Measurements from ENCODE around the gene CACNA1D. TPM values are rescaled to one million over a fixed set of nuclear protein-coding genes. Genes with fewer than 3 reads are reported as not detected.

The CACNA1D gene
- total and polyA plus RNA-seq, 2 donors (not counting 1 experiment from before 2014, with no cell fraction given), result 0.17 to 0.37 TPM

DNA sequence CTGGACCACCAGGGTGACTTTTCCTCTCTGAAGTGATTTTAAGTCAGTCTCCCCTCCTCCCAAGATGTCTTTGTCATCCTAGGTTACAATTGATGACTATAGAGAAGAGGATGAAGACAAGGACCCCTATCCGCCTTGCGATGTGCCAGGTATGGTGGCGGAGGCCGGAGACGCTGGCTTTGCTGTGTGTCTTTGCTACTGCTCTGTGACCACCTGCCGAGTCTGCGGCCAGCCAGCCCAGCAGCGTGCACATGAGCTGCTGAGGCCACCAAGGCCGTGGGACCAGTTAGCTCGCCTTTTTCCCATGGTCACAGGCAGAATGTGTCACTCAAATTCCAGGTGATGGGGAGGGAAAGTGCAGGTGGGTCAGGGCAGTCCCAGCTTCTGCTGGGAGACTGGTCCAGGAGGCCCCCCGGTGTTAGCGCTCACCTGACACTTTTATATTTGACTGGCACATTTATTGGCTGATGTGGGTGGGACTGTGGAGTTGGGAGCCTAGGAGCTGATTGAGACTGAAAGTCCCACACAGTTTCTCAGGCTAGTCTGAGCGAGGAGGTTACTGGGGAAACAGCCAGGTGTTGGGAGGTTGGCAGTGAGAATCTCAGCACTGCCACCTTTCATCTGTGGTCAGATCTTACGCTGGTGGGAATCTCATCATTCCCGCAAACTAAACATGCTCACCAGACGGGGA is 237.7 kb downstream of the CACNA1D start:
- Histone ChIP-seq H3K4me2 (ENCODE audit: extremely low read depth, insufficient read depth, low read length) (no peak overlapping the region), H3K9me3 (ENCODE audit: control insufficient read depth, insufficient read depth, low read depth, low read length) (no peaks in the 10 kb centered on the region), H3K27ac (ENCODE audit: insufficient read depth, low read length) (no peak overlapping the region), H3K36me3 (ENCODE audit: control insufficient read depth, insufficient read depth, low read length) (no peaks in the 10 kb centered on the region), H3K9ac (ENCODE audit: insufficient read depth, low read length) (no peak overlapping the region), H3K4me1 (ENCODE audit: control insufficient read depth, extremely low read depth, insufficient read depth, low read length) (no peaks in the 10 kb centered on the region), H3K27me3 (ENCODE audit: control insufficient read depth, insufficient read depth, low read length) (no peaks in the 10 kb centered on the region), H2AFZ (ENCODE audit: low read length) (no peak overlapping the region), H4K20me1 (ENCODE audit: control insufficient read depth, extremely low read depth, insufficient read depth, low read length) (no peaks in the 10 kb centered on the region), H3K4me3 (replicated peaks in 1 of 4; ENCODE audit: control extremely low read depth in 1 of 4, insufficient read depth in 1 of 4, low read depth in 3 of 4, low read length in 4 of 4) (no peak overlapping the region), H3K79me2 (ENCODE audit: control insufficient read depth, insufficient read depth, low read length) (no peaks in the 10 kb centered on the region)
- no peak for TF ChIP-seq EZH2 (IDR thresholded peaks at IDR 0.05; ENCODE audit: low read length, missing control alignments)
- TF ChIP-seq, protein P1, sequence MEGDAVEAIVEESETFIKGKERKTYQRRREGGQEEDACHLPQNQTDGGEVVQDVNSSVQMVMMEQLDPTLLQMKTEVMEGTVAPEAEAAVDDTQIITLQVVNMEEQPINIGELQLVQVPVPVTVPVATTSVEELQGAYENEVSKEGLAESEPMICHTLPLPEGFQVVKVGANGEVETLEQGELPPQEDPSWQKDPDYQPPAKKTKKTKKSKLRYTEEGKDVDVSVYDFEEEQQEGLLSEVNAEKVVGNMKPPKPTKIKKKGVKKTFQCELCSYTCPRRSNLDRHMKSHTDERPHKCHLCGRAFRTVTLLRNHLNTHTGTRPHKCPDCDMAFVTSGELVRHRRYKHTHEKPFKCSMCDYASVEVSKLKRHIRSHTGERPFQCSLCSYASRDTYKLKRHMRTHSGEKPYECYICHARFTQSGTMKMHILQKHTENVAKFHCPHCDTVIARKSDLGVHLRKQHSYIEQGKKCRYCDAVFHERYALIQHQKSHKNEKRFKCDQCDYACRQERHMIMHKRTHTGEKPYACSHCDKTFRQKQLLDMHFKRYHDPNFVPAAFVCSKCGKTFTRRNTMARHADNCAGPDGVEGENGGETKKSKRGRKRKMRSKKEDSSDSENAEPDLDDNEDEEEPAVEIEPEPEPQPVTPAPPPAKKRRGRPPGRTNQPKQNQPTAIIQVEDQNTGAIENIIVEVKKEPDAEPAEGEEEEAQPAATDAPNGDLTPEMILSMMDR (conservative IDR thresholded peaks at IDR 0.05 in 1 of 2, IDR thresholded peaks at IDR 0.05 in 1 of 2; ENCODE audit: low read depth in 1 of 2, low read length in 2 of 2), result no peak
- no peak for DNase-seq (ENCODE audit: low read depth in 2 of 2)

DNA sequence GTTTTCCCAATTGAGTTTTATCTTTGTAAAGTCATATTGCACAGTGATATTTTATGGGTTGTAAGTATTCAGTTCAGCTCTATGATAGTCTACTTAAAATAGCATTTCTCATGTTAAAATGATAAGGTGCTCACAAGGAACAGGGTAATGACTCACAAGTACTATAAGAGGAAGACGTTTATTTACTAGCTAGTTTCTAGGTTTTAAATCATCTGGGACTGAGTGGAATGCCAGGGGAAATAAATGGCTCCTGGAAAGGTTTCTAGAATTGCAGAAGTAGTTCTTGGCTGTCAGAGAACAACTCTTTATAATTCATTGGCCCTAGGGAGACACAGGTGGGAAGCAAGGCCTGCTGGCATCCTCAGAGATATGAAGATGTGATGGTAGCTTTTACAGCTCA is 239.0 kb downstream of the CACNA1D start:
- Histone ChIP-seq H2AFZ (ENCODE audit: low read length) (no peak overlapping the region), H3K4me1 (ENCODE audit: control insufficient read depth, extremely low read depth, insufficient read depth, low read length) (no peaks in the 10 kb centered on the region), H3K27me3 (ENCODE audit: control insufficient read depth, insufficient read depth, low read length) (no peaks in the 10 kb centered on the region), H3K9me3 (ENCODE audit: control insufficient read depth, insufficient read depth, low read depth, low read length) (no peaks in the 10 kb centered on the region), H3K9ac (ENCODE audit: insufficient read depth, low read length) (no peak overlapping the region), H4K20me1 (ENCODE audit: control insufficient read depth, extremely low read depth, insufficient read depth, low read length) (no peaks in the 10 kb centered on the region), H3K27ac (ENCODE audit: insufficient read depth, low read length) (no peak overlapping the region), H3K36me3 (ENCODE audit: control insufficient read depth, insufficient read depth, low read length) (no peaks in the 10 kb centered on the region), H3K4me3 (replicated peaks in 1 of 4; ENCODE audit: control extremely low read depth in 1 of 4, insufficient read depth in 1 of 4, low read depth in 3 of 4, low read length in 4 of 4) (no peak overlapping the region), H3K4me2 (ENCODE audit: extremely low read depth, insufficient read depth, low read length) (no peak overlapping the region), H3K79me2 (ENCODE audit: control insufficient read depth, insufficient read depth, low read length) (no peaks in the 10 kb centered on the region)
- TF ChIP-seq EZH2 (IDR thresholded peaks at IDR 0.05; ENCODE audit: low read length, missing control alignments), result no peak
- TF ChIP-seq, protein P1 (conservative IDR thresholded peaks at IDR 0.05 in 1 of 2, IDR thresholded peaks at IDR 0.05 in 1 of 2; ENCODE audit: low read depth in 1 of 2, low read length in 2 of 2), result no peak
- DNase-seq (ENCODE audit: low read depth in 2 of 2), result peak in 1 of 2 donors; percentile 15

DNA sequence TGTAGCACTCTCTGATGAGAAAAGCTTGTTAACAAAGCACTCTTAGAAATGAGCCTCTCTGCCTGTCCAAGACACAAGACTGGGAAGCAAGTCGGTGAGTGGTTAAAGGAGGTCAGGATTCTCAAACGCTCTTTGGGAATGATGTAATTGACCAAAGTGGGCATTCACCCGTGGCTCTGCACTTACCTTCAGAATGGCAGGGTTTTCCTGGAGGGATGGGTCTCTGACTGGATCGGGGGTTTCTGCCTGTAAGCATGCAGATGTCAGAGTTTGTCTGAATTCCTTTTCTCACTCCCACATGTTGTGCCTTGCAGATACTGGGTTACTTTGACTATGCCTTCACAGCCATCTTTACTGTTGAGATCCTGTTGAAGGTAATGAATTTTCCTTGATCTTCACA is 245.6 kb downstream of the CACNA1D start:
- no peak overlapping the region for H3K4me3 ChIP-seq (replicated peaks in 1 of 4; ENCODE audit: control extremely low read depth in 1 of 4, insufficient read depth in 1 of 4, low read depth in 3 of 4, low read length in 4 of 4)
- no peaks in the 10 kb centered on the region for H3K27me3 ChIP-seq (ENCODE audit: control insufficient read depth, insufficient read depth, low read length)
- no peak overlapping the region for H3K9ac ChIP-seq (ENCODE audit: insufficient read depth, low read length)
- H2AFZ ChIP-seq (ENCODE audit: low read length), result no peak overlapping the region
- no peaks in the 10 kb centered on the region for H3K36me3 ChIP-seq (ENCODE audit: control insufficient read depth, insufficient read depth, low read length)
- no peaks in the 10 kb centered on the region for H4K20me1 ChIP-seq (ENCODE audit: control insufficient read depth, extremely low read depth, insufficient read depth, low read length)
- no peak overlapping the region for H3K27ac ChIP-seq (ENCODE audit: insufficient read depth, low read length)
- no peaks in the 10 kb centered on the region for H3K79me2 ChIP-seq (ENCODE audit: control insufficient read depth, insufficient read depth, low read length)
- no peak overlapping the region for H3K4me2 ChIP-seq (ENCODE audit: extremely low read depth, insufficient read depth, low read length)
- H3K9me3 ChIP-seq (ENCODE audit: control insufficient read depth, insufficient read depth, low read depth, low read length), result no peaks in the 10 kb centered on the region
- no peak for DNase-seq (ENCODE audit: low read depth in 2 of 2)
- H3K4me1 ChIP-seq (ENCODE audit: control insufficient read depth, extremely low read depth, insufficient read depth, low read length), result no peaks in the 10 kb centered on the region
- TF ChIP-seq, protein P1 (conservative IDR thresholded peaks at IDR 0.05 in 1 of 2, IDR thresholded peaks at IDR 0.05 in 1 of 2; ENCODE audit: low read depth in 1 of 2, low read length in 2 of 2), result no peak
- no peak for TF ChIP-seq EZH2 (IDR thresholded peaks at IDR 0.05; ENCODE audit: low read length, missing control alignments)
